Measurements from ENCODE around the gene SEC31A.

GRCh38 chr4:82842593-82842992, 48.4 kb downstream of the SEC31A start:
- TF ChIP-seq CTCF (IDR thresholded peaks at IDR 0.05; ENCODE audit: insufficient read depth, low read length): no peak
- no peak for TF ChIP-seq REST (IDR thresholded peaks at IDR 0.05; ENCODE audit: insufficient replicate concordance, low read depth)

All from HL-60 (cell line).